Measurements from ENCODE around the gene VAV2. TPM values are rescaled to one million over a fixed set of nuclear protein-coding genes. Genes with fewer than 3 reads are reported as not detected.

VAV2 gene
- polyA plus RNA-seq, 1 of the 3 experiments (the other 2 are of a cell fraction) = 14.9 TPM

DNA sequence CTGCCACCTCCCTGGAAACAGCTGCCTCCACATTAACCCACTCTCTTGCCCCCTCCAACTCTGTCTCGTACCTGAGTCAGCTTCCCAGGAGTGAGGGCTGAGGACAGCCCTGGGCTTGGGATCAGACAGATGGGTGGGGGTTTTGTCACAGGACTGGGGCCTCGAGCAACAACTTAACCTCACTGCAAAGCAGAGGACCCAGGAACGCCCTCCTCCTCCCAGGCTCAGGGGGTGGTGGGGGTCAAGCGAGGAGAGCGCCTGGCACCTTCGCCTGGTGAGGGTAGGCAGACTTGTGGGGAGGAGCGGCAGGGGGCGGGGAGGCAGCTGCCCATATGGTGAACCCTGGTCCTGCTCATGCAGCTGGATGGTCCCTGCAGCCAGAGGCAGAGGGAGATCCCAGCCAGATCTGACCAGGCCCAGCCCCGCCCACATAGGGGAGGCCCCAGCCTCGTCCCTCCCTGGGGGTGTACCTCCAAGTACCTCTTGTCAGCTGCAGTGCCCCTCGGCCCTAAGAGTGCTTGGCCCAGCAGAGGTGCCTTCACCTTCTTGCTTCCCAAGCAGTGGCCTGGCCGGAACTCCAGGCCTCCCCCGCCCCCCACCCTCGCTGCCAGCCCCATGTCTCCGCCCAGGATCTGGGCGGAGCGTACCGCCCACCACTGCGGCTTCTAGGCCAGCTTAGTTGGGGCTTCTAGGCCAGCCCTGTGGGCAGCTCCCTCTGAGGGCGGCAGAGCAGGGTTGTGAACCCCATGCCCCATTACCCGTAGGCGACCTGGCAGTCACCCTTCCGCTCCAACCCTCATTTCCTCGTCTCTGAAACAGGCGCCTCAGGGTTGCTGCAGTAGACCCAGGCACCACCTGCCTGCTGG is 254.1 kb downstream of the VAV2 start, which contains the start of gene SARDH:
SARDH (minus strand) TSS at position 579 of the 866 bp plus-strand sequence. CDS start 4,179 bp downstream, outside the sequence.
- peaks cover 3 to 35% of the 10 kb centered on the region in 2 experiments; a peak in 1 of 4 replicates for H3K4me1 ChIP-seq (ENCODE audit: control insufficient read depth in 1 of 2, insufficient read depth in 2 of 2, low read depth in 1 of 2, low read length in 1 of 2)
- H2AFZ ChIP-seq (ENCODE audit: low read depth) = peak within 1 kb of the TSS; percentile 87
- peak; percentile 98 for DNase-seq
- H3K79me2 ChIP-seq (ENCODE audit: insufficient read depth) = no peaks in the 10 kb centered on the region
- no peaks in the 10 kb centered on the region for H3K36me3 ChIP-seq (replicated peaks in 1 of 2; ENCODE audit: control insufficient read depth in 1 of 2, insufficient read depth in 2 of 2, low read length in 1 of 2)
- no peaks in the 10 kb centered on the region for H4K20me1 ChIP-seq (ENCODE audit: insufficient read depth)
- no peaks in the 10 kb centered on the region for H3K9me3 ChIP-seq
- peak within 1 kb of the TSS in 1 of 2 experiments; percentile 93; a peak in 2 of 4 replicates for H3K27ac ChIP-seq (ENCODE audit: low read depth in 2 of 2, low read length in 1 of 2)
- H3F3A ChIP-seq (replicated peaks; ENCODE audit: insufficient read depth) = no peaks in the 10 kb centered on the region
- ChIA-PET POLR2A (interaction anchor here (0.8 to 2.4 kb wide), 8 partner anchors 55 to 363 kb away, joined by 3 to 8 read pairs (median 4); partner anchors contain the start of gene FAM163B), CTCF (interaction anchor here (0.9 to 3.7 kb wide), 12 partner anchors 8 to 256 kb away, joined by 3 to 24 read pairs (median 3); no protein-coding TSS in a partner anchor)
- no peak for TF ChIP-seq RFX5 (IDR thresholded peaks at IDR 0.05; ENCODE audit: low read length)
- no peak for TF ChIP-seq NRF1 (IDR thresholded peaks at IDR 0.05; ENCODE audit: low read depth, low read length)
- 0 out of 2 replicates have a peak, but pooled peaks have one; percentile 21 for TF ChIP-seq RCOR1 (IDR thresholded peaks at IDR 0.05; ENCODE audit: low read length)
- peak; percentile 71 for TF ChIP-seq CHD2 (IDR thresholded peaks at IDR 0.05; ENCODE audit: low read length, partially characterized antibody)
- 0 out of 2 replicates have a peak, but pooled peaks have one; percentile 25 for TF ChIP-seq TAF1 (IDR thresholded peaks at IDR 0.05; ENCODE audit: borderline replicate concordance, low read depth, low read length)
- TF ChIP-seq MXI1 (IDR thresholded peaks at IDR 0.05; ENCODE audit: low read depth, low read length) = peak; percentile 43; the same call in 1 of the 2 replicates
- peak; percentile 40; the same call in 1 of the 2 replicates for TF ChIP-seq POLR2AphosphoS5 (IDR thresholded peaks at IDR 0.05; ENCODE audit: low read depth, low read length)
- peak within 1 kb of the TSS; percentile 47 to 56 for H3K4me3 ChIP-seq (ENCODE audit: low read depth in 2 of 2, low read length in 1 of 2)
- H3K4me2 ChIP-seq = peak within 1 kb of the TSS; percentile 81
- H3K9me2 ChIP-seq = no peaks in the 10 kb centered on the region
- WGBS (ENCODE audit: low lambda C conversion rate) = 21% methylated on average over 20 of the region's 25 CpGs
- H3K27me3 ChIP-seq (ENCODE audit: insufficient read depth) = no peaks in the 10 kb centered on the region
- peak within 1 kb of the TSS; percentile 51; the same call in 1 of the 2 replicates for H3K9ac ChIP-seq

DNA sequence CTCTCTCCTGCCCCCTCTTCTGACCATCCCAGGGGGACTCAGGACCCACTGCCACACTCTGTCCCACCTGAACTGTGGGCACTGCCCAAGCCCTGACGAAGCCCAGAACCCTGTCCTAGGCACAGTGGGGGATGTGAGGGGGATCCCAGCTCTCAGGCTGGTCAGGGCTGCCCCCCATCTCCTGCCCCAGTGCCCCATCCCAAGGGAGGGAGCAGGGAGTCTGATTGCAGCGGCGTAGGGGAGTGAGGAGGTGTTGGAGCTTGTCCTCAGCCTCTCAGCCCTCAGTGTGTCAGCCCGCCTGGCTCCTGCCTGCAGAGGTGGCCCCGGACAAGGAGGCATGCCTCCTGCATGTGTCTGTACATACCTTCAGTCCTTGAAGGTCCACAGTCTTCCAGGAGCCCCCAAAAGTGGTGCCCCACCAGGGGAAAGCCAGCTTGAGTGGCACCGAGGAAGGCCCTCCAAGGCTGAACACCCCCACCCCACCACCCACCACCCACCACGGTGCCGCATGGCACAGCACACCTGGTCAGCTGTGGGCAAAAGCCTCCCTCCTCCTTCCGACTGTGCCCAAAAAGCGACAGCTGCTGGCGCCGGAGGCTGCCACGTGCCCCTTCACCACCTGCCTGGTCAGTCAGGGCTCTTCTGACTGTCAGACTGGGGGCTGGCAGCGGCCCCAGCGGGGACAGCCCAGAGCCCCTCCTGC is 254.9 kb downstream of the VAV2 start:
- ChIA-PET POLR2A (interaction anchor here (0.9 to 2.4 kb wide), 7 partner anchors 54 to 362 kb away, joined by 3 to 8 read pairs (median 5); partner anchors contain the start of gene FAM163B), CTCF (interaction anchor here (0.9 to 3.7 kb wide), 11 partner anchors 8 to 257 kb away, joined by 3 to 24 read pairs (median 3); no protein-coding TSS in a partner anchor)
- H3K79me2 ChIP-seq (ENCODE audit: insufficient read depth) = no peaks in the 10 kb centered on the region
- H2AFZ ChIP-seq (ENCODE audit: low read depth) = no peak overlapping the region
- 59% methylated on average over 6 of the region's 15 CpGs for WGBS (ENCODE audit: low lambda C conversion rate)
- H3K9ac ChIP-seq = peak overlapping the region; percentile 51; the same call in 1 of the 2 replicates
- no peaks in the 10 kb centered on the region for H4K20me1 ChIP-seq (ENCODE audit: insufficient read depth)
- H3K27me3 ChIP-seq (ENCODE audit: insufficient read depth) = no peaks in the 10 kb centered on the region
- H3K4me1 ChIP-seq (ENCODE audit: control insufficient read depth in 1 of 2, insufficient read depth in 2 of 2, low read depth in 1 of 2, low read length in 1 of 2) = peaks cover 3 to 31% of the 10 kb centered on the region in 2 experiments; a peak in 1 of 4 replicates
- peak overlapping the region; percentile 47 to 56 for H3K4me3 ChIP-seq (ENCODE audit: low read depth in 2 of 2, low read length in 1 of 2)
- peak overlapping the region in 1 of 2 experiments; percentile 93; a peak in 2 of 4 replicates for H3K27ac ChIP-seq (ENCODE audit: low read depth in 2 of 2, low read length in 1 of 2)
- peak overlapping the region; percentile 81 for H3K4me2 ChIP-seq
- no peaks in the 10 kb centered on the region for H3K9me2 ChIP-seq
- no peaks in the 10 kb centered on the region for H3K36me3 ChIP-seq (replicated peaks in 1 of 2; ENCODE audit: control insufficient read depth in 1 of 2, insufficient read depth in 2 of 2, low read length in 1 of 2)
- DNase-seq = peak; percentile 72
- peak; percentile 86 for TF ChIP-seq MXI1 (IDR thresholded peaks at IDR 0.05; ENCODE audit: low read depth, low read length)
- TF ChIP-seq, protein P1, sequence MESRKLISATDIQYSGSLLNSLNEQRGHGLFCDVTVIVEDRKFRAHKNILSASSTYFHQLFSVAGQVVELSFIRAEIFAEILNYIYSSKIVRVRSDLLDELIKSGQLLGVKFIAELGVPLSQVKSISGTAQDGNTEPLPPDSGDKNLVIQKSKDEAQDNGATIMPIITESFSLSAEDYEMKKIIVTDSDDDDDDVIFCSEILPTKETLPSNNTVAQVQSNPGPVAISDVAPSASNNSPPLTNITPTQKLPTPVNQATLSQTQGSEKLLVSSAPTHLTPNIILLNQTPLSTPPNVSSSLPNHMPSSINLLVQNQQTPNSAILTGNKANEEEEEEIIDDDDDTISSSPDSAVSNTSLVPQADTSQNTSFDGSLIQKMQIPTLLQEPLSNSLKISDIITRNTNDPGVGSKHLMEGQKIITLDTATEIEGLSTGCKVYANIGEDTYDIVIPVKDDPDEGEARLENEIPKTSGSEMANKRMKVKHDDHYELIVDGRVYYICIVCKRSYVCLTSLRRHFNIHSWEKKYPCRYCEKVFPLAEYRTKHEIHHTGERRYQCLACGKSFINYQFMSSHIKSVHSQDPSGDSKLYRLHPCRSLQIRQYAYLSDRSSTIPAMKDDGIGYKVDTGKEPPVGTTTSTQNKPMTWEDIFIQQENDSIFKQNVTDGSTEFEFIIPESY (IDR thresholded peaks at IDR 0.05; ENCODE audit: borderline replicate concordance, low read depth) = no peak
- 0 out of 2 replicates have a peak, but pooled peaks have one; percentile 28 for TF ChIP-seq FOXJ3 (CRISPR knock-in tag; IDR thresholded peaks at IDR 0.05)
- TF ChIP-seq, protein P2, sequence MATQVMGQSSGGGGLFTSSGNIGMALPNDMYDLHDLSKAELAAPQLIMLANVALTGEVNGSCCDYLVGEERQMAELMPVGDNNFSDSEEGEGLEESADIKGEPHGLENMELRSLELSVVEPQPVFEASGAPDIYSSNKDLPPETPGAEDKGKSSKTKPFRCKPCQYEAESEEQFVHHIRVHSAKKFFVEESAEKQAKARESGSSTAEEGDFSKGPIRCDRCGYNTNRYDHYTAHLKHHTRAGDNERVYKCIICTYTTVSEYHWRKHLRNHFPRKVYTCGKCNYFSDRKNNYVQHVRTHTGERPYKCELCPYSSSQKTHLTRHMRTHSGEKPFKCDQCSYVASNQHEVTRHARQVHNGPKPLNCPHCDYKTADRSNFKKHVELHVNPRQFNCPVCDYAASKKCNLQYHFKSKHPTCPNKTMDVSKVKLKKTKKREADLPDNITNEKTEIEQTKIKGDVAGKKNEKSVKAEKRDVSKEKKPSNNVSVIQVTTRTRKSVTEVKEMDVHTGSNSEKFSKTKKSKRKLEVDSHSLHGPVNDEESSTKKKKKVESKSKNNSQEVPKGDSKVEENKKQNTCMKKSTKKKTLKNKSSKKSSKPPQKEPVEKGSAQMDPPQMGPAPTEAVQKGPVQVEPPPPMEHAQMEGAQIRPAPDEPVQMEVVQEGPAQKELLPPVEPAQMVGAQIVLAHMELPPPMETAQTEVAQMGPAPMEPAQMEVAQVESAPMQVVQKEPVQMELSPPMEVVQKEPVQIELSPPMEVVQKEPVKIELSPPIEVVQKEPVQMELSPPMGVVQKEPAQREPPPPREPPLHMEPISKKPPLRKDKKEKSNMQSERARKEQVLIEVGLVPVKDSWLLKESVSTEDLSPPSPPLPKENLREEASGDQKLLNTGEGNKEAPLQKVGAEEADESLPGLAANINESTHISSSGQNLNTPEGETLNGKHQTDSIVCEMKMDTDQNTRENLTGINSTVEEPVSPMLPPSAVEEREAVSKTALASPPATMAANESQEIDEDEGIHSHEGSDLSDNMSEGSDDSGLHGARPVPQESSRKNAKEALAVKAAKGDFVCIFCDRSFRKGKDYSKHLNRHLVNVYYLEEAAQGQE (IDR thresholded peaks at IDR 0.05; ENCODE audit: low read depth, low read length) = no peak
- no peaks in the 10 kb centered on the region for H3F3A ChIP-seq (replicated peaks; ENCODE audit: insufficient read depth)
- no peaks in the 10 kb centered on the region for H3K9me3 ChIP-seq

Measured in SK-N-SH (cell line).